Sigmoid colon (tissue), 4 donors: Measurements from ENCODE around the gene MGAM2.

Experiments
- POLR2AphosphoS5 ChIP-seq, 4 donors: sonication (generic); formaldehyde crosslinking; IDR thresholded peaks; one replicate each; pipeline ENCODE4 v1.6.1; 2017; ENCODE audit warnings: antibody characterized with exemption in 4 of 4
- TF ChIP-seq, protein P1 (sequence below), 4 experiments: fragments of 450-650 bp in 3 of 4; fragments of 200-600 bp in 1 of 4; IDR thresholded peaks; one replicate each; pipeline ENCODE4 v1.5.1; 2016 to 2019; ENCODE audit warnings: antibody characterized with exemption in 4 of 4, mild to moderate bottlenecking in 3 of 4, moderate library complexity in 2 of 4

DNA sequence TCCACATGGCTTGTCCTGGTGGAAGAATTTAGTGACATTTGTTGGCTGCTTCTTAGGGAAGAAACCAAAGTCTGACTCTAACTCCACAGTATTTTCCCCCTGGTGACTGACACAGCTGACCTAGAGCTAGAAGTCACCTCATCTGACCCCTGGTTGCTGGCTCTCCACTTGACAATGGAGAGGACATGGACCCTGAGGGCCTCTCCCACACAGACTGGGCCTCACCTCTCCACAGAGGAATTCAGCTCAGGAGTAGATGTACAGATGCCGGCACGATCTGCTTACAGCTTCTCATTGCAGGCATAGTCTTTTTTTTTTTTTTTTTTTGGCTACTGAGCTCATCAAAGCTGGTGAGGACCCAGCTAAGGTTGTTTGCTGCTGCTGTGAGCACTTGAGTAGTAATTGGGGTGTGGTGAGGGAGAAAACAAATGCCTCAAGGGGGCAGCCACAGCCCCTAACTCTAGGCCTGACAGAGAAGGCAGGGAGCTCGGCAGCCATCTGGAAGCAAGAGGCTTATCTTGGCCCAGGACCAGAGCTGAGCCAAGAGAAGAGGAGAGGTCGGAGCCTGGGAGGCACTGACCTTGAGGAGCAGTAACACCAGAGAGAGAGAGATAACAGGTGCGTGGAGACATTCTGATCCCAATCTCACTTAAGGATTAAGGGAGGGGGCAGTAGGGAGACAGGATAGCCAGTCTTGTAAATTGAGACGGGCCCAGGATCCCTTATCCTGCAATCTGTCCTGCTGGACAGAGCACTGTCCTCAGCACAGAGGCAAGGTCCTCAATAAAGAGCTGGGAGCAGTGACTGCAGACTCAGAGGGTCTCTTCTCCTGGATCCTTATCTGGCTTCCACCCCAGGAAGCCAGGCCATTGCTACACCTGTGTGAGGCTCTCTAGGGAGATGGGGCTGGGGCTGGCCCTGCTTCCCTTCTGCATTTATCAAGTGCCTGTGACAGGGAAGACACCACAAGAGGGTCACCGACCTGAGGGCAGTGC, 136.9 kb downstream of the MGAM2 start:
- TF ChIP-seq, protein P1, sequence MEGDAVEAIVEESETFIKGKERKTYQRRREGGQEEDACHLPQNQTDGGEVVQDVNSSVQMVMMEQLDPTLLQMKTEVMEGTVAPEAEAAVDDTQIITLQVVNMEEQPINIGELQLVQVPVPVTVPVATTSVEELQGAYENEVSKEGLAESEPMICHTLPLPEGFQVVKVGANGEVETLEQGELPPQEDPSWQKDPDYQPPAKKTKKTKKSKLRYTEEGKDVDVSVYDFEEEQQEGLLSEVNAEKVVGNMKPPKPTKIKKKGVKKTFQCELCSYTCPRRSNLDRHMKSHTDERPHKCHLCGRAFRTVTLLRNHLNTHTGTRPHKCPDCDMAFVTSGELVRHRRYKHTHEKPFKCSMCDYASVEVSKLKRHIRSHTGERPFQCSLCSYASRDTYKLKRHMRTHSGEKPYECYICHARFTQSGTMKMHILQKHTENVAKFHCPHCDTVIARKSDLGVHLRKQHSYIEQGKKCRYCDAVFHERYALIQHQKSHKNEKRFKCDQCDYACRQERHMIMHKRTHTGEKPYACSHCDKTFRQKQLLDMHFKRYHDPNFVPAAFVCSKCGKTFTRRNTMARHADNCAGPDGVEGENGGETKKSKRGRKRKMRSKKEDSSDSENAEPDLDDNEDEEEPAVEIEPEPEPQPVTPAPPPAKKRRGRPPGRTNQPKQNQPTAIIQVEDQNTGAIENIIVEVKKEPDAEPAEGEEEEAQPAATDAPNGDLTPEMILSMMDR (IDR thresholded peaks at IDR 0.05), result no peak
- TF ChIP-seq POLR2AphosphoS5 (IDR thresholded peaks at IDR 0.05), result no peak
